HCT116 (cell line): ENCODE data around the gene LSP1.

ENCODE experiments used
- ATF3 ChIP-seq: IDR thresholded peaks from 2 replicates; pipeline ENCODE4 v1.6.1; 2012
- ELF1 ChIP-seq: IDR thresholded peaks from 2 replicates; pipeline ENCODE4 v1.6.1; 2012; ENCODE audit warnings: low read depth, borderline replicate concordance
- EZH2 ChIP-seq: fragments of 200-600 bp; sonication (generic); IDR thresholded peaks from 2 replicates; pipeline ENCODE4 v1.6.1; 2017; ENCODE audit warnings: antibody characterized with exemption, mixed run types
- EZH2phosphoT487 ChIP-seq: fragments of 200-600 bp; IDR thresholded peaks from 2 replicates; pipeline ENCODE4 v1.6.1; 2018; ENCODE audit warnings: antibody characterized with exemption, borderline replicate concordance
- POLR2A ChIP-seq: IDR thresholded peaks from 2 replicates; pipeline ENCODE4 v1.7.0; 2011; ENCODE audit warnings: borderline replicate concordance; ENCODE audit not compliant: insufficient read depth, insufficient read length; ENCODE audit errors: extremely low read depth
- POLR2AphosphoS5 ChIP-seq: IDR thresholded peaks from 2 replicates; pipeline ENCODE4 v1.6.1; 2011; ENCODE audit warnings: mild to moderate bottlenecking, low read depth, low read length, moderate library complexity
- RAD21 ChIP-seq: IDR thresholded peaks from 2 replicates; pipeline ENCODE4 v1.6.1; 2012; ENCODE audit warnings: low read depth, mild to moderate bottlenecking
- REST ChIP-seq: IDR thresholded peaks from 2 replicates; pipeline ENCODE4 v1.6.1; 2012; ENCODE audit warnings: low read depth
- SIN3A ChIP-seq: IDR thresholded peaks from 2 replicates; pipeline ENCODE4 v1.6.1; 2012; ENCODE audit warnings: low read depth
- SP1 ChIP-seq: IDR thresholded peaks from 2 replicates; pipeline ENCODE4 v1.6.1; 2012; ENCODE audit warnings: low read depth
- SRF ChIP-seq: IDR thresholded peaks from 2 replicates; pipeline ENCODE4 v1.6.1; 2012; ENCODE audit warnings: low read depth
- ZNF274 ChIP-seq: fragments of 200-500 bp; sonication (Bioruptor generic); IDR thresholded peaks from 2 replicates; pipeline ENCODE4 v1.6.1; 2014; ENCODE audit warnings: mild to moderate bottlenecking, low read depth, low read length, inconsistent platforms
- TF ChIP-seq, protein P1 (sequence below): IDR thresholded peaks from 2 replicates; pipeline ENCODE4 v1.6.1; 2011; ENCODE audit warnings: mild to moderate bottlenecking, low read length, moderate library complexity; ENCODE audit not compliant: insufficient replicate concordance; ENCODE audit errors: extremely low read depth
- TF ChIP-seq, protein P2 (sequence below), 3 experiments: fragments of 200-600 bp in 1 of 3; sonication (generic) in 1 of 3; IDR thresholded peaks in 2 of 3; conservative IDR thresholded peaks in 1 of 3; 2 replicates each; pipeline ENCODE4 v1.5.1; 2012 to 2017; ENCODE audit warnings: low read depth in 2 of 3, low read length in 2 of 3, antibody characterized with exemption in 1 of 3, borderline replicate concordance in 1 of 3, control low read depth in 1 of 3, mild to moderate bottlenecking in 1 of 3, mixed read lengths in 1 of 3, mixed run types in 1 of 3, moderate library complexity in 1 of 3; ENCODE audit not compliant: insufficient read depth in 1 of 3

- TF ChIP-seq POLR2A (no peak), EZH2 (no peak), ZNF274 (no peak), RAD21 (no peak), REST (no peak), ELF1 (no peak), SRF (no peak), POLR2AphosphoS5 (no peak), SIN3A (no peak), ATF3 (no peak), EZH2phosphoT487 (no peak), SP1 (no peak)
- TF ChIP-seq, protein P1, sequence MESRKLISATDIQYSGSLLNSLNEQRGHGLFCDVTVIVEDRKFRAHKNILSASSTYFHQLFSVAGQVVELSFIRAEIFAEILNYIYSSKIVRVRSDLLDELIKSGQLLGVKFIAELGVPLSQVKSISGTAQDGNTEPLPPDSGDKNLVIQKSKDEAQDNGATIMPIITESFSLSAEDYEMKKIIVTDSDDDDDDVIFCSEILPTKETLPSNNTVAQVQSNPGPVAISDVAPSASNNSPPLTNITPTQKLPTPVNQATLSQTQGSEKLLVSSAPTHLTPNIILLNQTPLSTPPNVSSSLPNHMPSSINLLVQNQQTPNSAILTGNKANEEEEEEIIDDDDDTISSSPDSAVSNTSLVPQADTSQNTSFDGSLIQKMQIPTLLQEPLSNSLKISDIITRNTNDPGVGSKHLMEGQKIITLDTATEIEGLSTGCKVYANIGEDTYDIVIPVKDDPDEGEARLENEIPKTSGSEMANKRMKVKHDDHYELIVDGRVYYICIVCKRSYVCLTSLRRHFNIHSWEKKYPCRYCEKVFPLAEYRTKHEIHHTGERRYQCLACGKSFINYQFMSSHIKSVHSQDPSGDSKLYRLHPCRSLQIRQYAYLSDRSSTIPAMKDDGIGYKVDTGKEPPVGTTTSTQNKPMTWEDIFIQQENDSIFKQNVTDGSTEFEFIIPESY: no peak
- TF ChIP-seq, protein P2, sequence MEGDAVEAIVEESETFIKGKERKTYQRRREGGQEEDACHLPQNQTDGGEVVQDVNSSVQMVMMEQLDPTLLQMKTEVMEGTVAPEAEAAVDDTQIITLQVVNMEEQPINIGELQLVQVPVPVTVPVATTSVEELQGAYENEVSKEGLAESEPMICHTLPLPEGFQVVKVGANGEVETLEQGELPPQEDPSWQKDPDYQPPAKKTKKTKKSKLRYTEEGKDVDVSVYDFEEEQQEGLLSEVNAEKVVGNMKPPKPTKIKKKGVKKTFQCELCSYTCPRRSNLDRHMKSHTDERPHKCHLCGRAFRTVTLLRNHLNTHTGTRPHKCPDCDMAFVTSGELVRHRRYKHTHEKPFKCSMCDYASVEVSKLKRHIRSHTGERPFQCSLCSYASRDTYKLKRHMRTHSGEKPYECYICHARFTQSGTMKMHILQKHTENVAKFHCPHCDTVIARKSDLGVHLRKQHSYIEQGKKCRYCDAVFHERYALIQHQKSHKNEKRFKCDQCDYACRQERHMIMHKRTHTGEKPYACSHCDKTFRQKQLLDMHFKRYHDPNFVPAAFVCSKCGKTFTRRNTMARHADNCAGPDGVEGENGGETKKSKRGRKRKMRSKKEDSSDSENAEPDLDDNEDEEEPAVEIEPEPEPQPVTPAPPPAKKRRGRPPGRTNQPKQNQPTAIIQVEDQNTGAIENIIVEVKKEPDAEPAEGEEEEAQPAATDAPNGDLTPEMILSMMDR (IDR thresholded peaks at IDR 0.05 in 2 of 3, conservative IDR thresholded peaks at IDR 0.05 in 1 of 3; ENCODE audit: borderline replicate concordance in 1 of 3, insufficient read depth in 1 of 3, low read depth in 2 of 3, low read length in 2 of 3): no peak
Observed at GRCh38 chr11:1841511-1842148, 11.3 kb upstream of the LSP1 start.
